Loucy (cell line): ENCODE data around the gene ATP6V0D1.

Experiments used
- H2AFZ ChIP-seq: fragments of 200-600 bp; sonication (generic); 2 replicates; pipeline ENCODE4 v1.6.0; 2016; ENCODE audit warnings: antibody characterized with exemption, mild to moderate bottlenecking, low read length, moderate library complexity
- H3F3A ChIP-seq: fragments of 200-600 bp; 2 replicates; pipeline ENCODE4 v1.6.0; 2016; ENCODE audit warnings: antibody characterized with exemption, low read depth, mild to moderate bottlenecking
- H3K27me3 ChIP-seq: fragments of 200-600 bp; sonication (generic); 2 replicates; pipeline ENCODE4 v1.6.1; 2014; ENCODE audit warnings: low read length, mild to moderate bottlenecking; ENCODE audit not compliant: insufficient read depth, poor library complexity, severe bottlenecking
- H3K36me3 ChIP-seq: fragments of 200-600 bp; sonication (generic); 2 replicates; pipeline ENCODE4 v1.6.1; 2016; ENCODE audit warnings: low read length; ENCODE audit not compliant: insufficient read depth
- H3K4me1 ChIP-seq: fragments of 200-600 bp; sonication (generic); 2 replicates; pipeline ENCODE4 v1.5.1; 2014; ENCODE audit warnings: low read length, mild to moderate bottlenecking; ENCODE audit not compliant: insufficient read depth, poor library complexity, severe bottlenecking
- H3K4me2 ChIP-seq: fragments of 200-600 bp; sonication (generic); 2 replicates; pipeline ENCODE4 v1.6.0; 2014; ENCODE audit warnings: antibody characterized with exemption, low read length, low read depth, mild to moderate bottlenecking; ENCODE audit not compliant: poor library complexity, severe bottlenecking
- H3K4me3 ChIP-seq: fragments of 200-600 bp; sonication (generic); 2 replicates; pipeline ENCODE4 v1.5.1; 2014; ENCODE audit warnings: low read length, mild to moderate bottlenecking, mixed read lengths; ENCODE audit not compliant: poor library complexity, severe bottlenecking
- H3K79me2 ChIP-seq: fragments of 200-600 bp; sonication (generic); 2 replicates; pipeline ENCODE4 v1.6.1; 2014; ENCODE audit warnings: low read length; ENCODE audit not compliant: insufficient read depth
- H3K9ac ChIP-seq: fragments of 200-600 bp; sonication (generic); 2 replicates; pipeline ENCODE4 v1.6.0; 2014; ENCODE audit warnings: mild to moderate bottlenecking, low read depth, low read length, moderate library complexity; ENCODE audit not compliant: poor library complexity, severe bottlenecking
- H3K9me2 ChIP-seq: fragments of 200-600 bp; sonication (generic); replicated peaks from 2 replicates; pipeline ENCODE4 v1.6.1; 2016; ENCODE audit warnings: low read depth, low read length, mixed read lengths
- H3K9me3 ChIP-seq: fragments of 200-600 bp; sonication (generic); 2 replicates; pipeline ENCODE4 v1.6.1; 2014; ENCODE audit warnings: mild to moderate bottlenecking, antibody characterized with exemption, low read length, low read depth; ENCODE audit not compliant: insufficient read depth
- H4K20me1 ChIP-seq: fragments of 200-600 bp; sonication (generic); 2 replicates; pipeline ENCODE4 v1.6.0; 2014; ENCODE audit warnings: antibody characterized with exemption, low read length, mild to moderate bottlenecking; ENCODE audit not compliant: insufficient read depth, poor library complexity, severe bottlenecking
- CTCF ChIP-seq: fragments of 200-600 bp; sonication (generic); conservative IDR thresholded peaks from 2 replicates; pipeline ENCODE4 v1.5.1; 2014; ENCODE audit warnings: mild to moderate bottlenecking, antibody characterized with exemption, low read length
- EZH2phosphoT487 ChIP-seq: fragments of 200-600 bp; IDR thresholded peaks from 2 replicates; pipeline ENCODE4 v1.6.1; 2018; ENCODE audit warnings: antibody characterized with exemption, mild to moderate bottlenecking, moderate library complexity, borderline replicate concordance

ATP6V0D1 gene

GRCh38 chr16:67461600-67462278 lies 19.2 kb downstream of the ATP6V0D1 start:
- TF ChIP-seq CTCF (no peak), EZH2phosphoT487 (no peak)
- H3K4me2 ChIP-seq, result no peak overlapping the region
- no peak overlapping the region for H2AFZ ChIP-seq
- no peak overlapping the region for H3K4me3 ChIP-seq
- H3K9ac ChIP-seq, result no peak overlapping the region
- H4K20me1 ChIP-seq, result no peaks in the 10 kb centered on the region
- no peaks in the 10 kb centered on the region for H3F3A ChIP-seq
- no peaks in the 10 kb centered on the region for H3K9me2 ChIP-seq
- H3K4me1 ChIP-seq, result peaks cover 5% of the 10 kb centered on the region
- no peaks in the 10 kb centered on the region for H3K36me3 ChIP-seq
- no peaks in the 10 kb centered on the region for H3K27me3 ChIP-seq
- H3K9me3 ChIP-seq, result no peaks in the 10 kb centered on the region
- peaks cover 9% of the 10 kb centered on the region; the same call in 1 of the 2 replicates for H3K79me2 ChIP-seq

- Histone ChIP-seq H3K9me2 (no peaks in the 10 kb centered on the region), H4K20me1 (no peaks in the 10 kb centered on the region), H3K27me3 (no peaks in the 10 kb centered on the region), H3K4me3 (no peak overlapping the region), H3K9ac (no peak overlapping the region), H3K36me3 (no peaks in the 10 kb centered on the region), H3K79me2 (peaks cover 9% of the 10 kb centered on the region; the same call in 1 of the 2 replicates), H3K4me2 (no peak overlapping the region), H3F3A (no peaks in the 10 kb centered on the region), H3K4me1 (peaks cover 5% of the 10 kb centered on the region), H3K9me3 (no peaks in the 10 kb centered on the region), H2AFZ (no peak overlapping the region)
- TF ChIP-seq EZH2phosphoT487 (no peak), CTCF (no peak)
These were observed 20.0 kb downstream of the ATP6V0D1 start for GRCh38 chr16:67460961-67461360.

- Histone ChIP-seq H3K9me3 (no peaks in the 10 kb centered on the region), H4K20me1 (no peaks in the 10 kb centered on the region), H3K9me2 (no peaks in the 10 kb centered on the region), H3K9ac (no peak overlapping the region), H3K4me1 (no peaks in the 10 kb centered on the region), H3K4me3 (no peak overlapping the region), H3K79me2 (peaks cover 4% of the 10 kb centered on the region; the same call in 1 of the 2 replicates), H3K36me3 (no peaks in the 10 kb centered on the region), H3K4me2 (no peak overlapping the region), H3F3A (no peaks in the 10 kb centered on the region), H3K27me3 (no peaks in the 10 kb centered on the region), H2AFZ (no peak overlapping the region)
- TF ChIP-seq EZH2phosphoT487 (no peak), CTCF (no peak)
These were observed 20.8 kb downstream of the ATP6V0D1 start for GRCh38 chr16:67460168-67460567.
